Measurements from ENCODE around the gene S1PR3.

DNA sequence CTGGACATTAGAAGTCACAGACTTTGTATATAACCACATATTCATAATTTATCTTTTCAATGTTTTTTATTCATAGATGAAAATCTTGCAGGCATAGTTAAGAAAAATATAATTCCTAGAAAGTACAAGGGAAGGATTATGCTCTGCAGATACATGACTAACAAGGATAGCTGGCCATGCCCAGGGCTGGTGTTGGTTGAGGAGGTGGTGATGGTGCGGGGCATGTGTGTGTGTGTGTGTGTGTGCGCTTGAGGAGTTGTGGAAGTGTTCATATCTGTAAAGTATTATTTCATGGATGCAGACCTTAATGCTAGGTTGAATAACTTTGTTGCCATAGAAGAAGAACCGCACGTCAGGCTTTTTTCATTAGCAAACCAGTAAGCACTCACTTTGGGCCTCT, 1.3 kb downstream of the S1PR3 start:
- TF ChIP-seq, protein P1, sequence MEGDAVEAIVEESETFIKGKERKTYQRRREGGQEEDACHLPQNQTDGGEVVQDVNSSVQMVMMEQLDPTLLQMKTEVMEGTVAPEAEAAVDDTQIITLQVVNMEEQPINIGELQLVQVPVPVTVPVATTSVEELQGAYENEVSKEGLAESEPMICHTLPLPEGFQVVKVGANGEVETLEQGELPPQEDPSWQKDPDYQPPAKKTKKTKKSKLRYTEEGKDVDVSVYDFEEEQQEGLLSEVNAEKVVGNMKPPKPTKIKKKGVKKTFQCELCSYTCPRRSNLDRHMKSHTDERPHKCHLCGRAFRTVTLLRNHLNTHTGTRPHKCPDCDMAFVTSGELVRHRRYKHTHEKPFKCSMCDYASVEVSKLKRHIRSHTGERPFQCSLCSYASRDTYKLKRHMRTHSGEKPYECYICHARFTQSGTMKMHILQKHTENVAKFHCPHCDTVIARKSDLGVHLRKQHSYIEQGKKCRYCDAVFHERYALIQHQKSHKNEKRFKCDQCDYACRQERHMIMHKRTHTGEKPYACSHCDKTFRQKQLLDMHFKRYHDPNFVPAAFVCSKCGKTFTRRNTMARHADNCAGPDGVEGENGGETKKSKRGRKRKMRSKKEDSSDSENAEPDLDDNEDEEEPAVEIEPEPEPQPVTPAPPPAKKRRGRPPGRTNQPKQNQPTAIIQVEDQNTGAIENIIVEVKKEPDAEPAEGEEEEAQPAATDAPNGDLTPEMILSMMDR (IDR thresholded peaks at IDR 0.05; ENCODE audit: low read depth, low read length, missing input control): no peak
- no peak for TF ChIP-seq RAD21 (IDR thresholded peaks at IDR 0.05)
